Gastrocnemius medialis (tissue), 4 donors: ENCODE data around the gene PRORP. TPM values are rescaled to one million over a fixed set of nuclear protein-coding genes. Genes with fewer than 3 reads are reported as not detected.

Source experiments
- ATAC-seq, 2 donors: fragments of 150-250 bp; one replicate each; pipeline ENCODE4 v1.9.1; 2016
- DNase-seq, 2 donors: peaks; one replicate each; pipeline ENCODE4 v3.0.0-alpha.2; 2019
- H3K27ac ChIP-seq, 4 donors: fragments of 200-600 bp; sonication (generic); 1 replicate in 1 of 4; 2 replicates in 3 of 4; pipeline ENCODE4 v1.5.1; 2016 to 2018; ENCODE audit warnings: mild to moderate bottlenecking in 2 of 4, moderate library complexity in 1 of 4
- H3K27me3 ChIP-seq, 3 donors: fragments of 200-600 bp; sonication (generic) in 2 of 3; 1 replicate in 1 of 3; 2 replicates in 2 of 3; pipeline versions ENCODE4 v1.5.1 to v1.6.0; 2016 to 2019; ENCODE audit warnings: mild to moderate bottlenecking in 1 of 3, moderate library complexity in 1 of 3
- H3K36me3 ChIP-seq, 2 donors: fragments of 200-600 bp; sonication (generic) in 1 of 2; one replicate each; pipeline ENCODE4 v1.5.1; 2017 to 2018
- H3K4me1 ChIP-seq, 2 donors: fragments of 200-600 bp; sonication (generic) in 1 of 2; one replicate each; pipeline ENCODE4 v1.5.1; 2016 to 2017; ENCODE audit warnings: mild to moderate bottlenecking in 2 of 2
- H3K4me3 ChIP-seq, 4 donors: fragments of 200-600 bp; sonication (generic) in 3 of 4; 1 replicate in 1 of 4; 2 replicates in 3 of 4; pipeline ENCODE4 v1.5.1; 2016 to 2019; ENCODE audit warnings: mild to moderate bottlenecking in 2 of 4
- H3K9me3 ChIP-seq, 3 donors: fragments of 200-600 bp; sonication (generic) in 2 of 3; 1 replicate in 1 of 3; 2 replicates in 2 of 3; pipeline ENCODE4 v1.5.1; 2016 to 2019
- POLR2A ChIP-seq, 2 donors: fragments of 450-650 bp; IDR thresholded peaks; one replicate each; pipeline ENCODE4 v1.6.1; 2017; ENCODE audit warnings: antibody characterized with exemption in 2 of 2, mild to moderate bottlenecking in 2 of 2, moderate library complexity in 2 of 2
- in situ Hi-C, 4 donors: fragments of 200-750 bp; cut with MboI; loops; one replicate each; pipeline versions ENCODE4 v1.15.0 to v1.8.0; 2017; ENCODE audit warnings: low sequenced_read_pairs in 4 of 4
- intact Hi-C: fragments of 100-400 bp; cut with DNase I; formaldehyde crosslinking; loops from one replicate; pipeline ENCODE4 v1.15.1; 2023; ENCODE audit warnings: low total_unique reads
- total RNA-seq, 4 donors: library from RNA; depleted of rRNA; stranded (reverse); fragments of >200 nt; gene quantifications; one replicate each; pipeline versions ENCODE4 v1.1.0 to v1.2.3, GENCODE V29; 2016
- TF ChIP-seq, protein P1 (sequence below), 5 experiments: fragments of 450-650 bp in 3 of 5; fragments of 200-600 bp in 2 of 5; sonication (generic) in 2 of 5; IDR thresholded peaks in 4 of 5; conservative IDR thresholded peaks in 1 of 5; 1 replicate in 4 of 5; 2 replicates in 1 of 5; pipeline ENCODE4 v1.5.1; 2016 to 2019; ENCODE audit warnings: antibody characterized with exemption in 5 of 5, mild to moderate bottlenecking in 3 of 5, moderate library complexity in 3 of 5

The PRORP gene
- total RNA-seq, 4 donors from 2014 or later = 14.8 to 21.8 (median 20.0) TPM

DNA sequence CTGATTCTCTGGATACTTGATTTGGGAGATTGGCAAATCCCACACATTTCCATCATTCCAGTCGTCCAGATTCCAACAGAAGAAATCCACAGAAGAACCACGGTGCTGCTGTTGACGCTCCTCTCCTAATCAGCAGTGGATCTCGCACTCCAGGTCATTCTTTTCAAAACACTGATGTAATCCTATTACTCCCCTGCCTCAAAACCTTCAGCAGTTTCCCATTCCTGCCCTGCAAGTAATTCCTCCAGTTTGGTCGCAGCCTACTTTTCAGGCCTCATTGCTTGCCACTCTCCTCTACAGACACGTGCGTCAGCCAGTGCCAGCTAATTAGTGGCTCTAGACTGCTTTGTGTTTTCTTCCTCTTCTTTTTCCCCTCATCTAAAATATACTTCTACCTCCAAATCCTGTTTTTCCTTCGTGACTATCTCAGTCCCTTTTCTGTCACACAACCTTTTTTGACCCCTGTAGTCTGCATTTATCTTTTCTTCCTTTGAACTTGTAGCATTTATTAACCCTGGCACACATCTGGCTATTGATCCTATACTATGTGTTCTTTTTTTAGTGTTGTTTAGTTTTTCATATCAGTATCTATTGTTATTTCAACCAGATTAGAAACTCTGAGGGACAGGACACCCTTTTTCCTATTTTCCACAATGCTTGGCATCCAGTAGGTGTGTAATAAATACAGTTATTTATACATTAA lies 36.8 kb downstream of the PRORP start:
- H3K4me3 ChIP-seq = no peak overlapping the region
- in situ Hi-C loops (no loop called here), intact Hi-C loops (no loop called here)
- H3K9me3 ChIP-seq = no peaks in the 10 kb centered on the region
- no peak overlapping the region for H3K27ac ChIP-seq
- no peak for ATAC-seq
- no peak for TF ChIP-seq POLR2A (IDR thresholded peaks at IDR 0.05)
- TF ChIP-seq, protein P1, sequence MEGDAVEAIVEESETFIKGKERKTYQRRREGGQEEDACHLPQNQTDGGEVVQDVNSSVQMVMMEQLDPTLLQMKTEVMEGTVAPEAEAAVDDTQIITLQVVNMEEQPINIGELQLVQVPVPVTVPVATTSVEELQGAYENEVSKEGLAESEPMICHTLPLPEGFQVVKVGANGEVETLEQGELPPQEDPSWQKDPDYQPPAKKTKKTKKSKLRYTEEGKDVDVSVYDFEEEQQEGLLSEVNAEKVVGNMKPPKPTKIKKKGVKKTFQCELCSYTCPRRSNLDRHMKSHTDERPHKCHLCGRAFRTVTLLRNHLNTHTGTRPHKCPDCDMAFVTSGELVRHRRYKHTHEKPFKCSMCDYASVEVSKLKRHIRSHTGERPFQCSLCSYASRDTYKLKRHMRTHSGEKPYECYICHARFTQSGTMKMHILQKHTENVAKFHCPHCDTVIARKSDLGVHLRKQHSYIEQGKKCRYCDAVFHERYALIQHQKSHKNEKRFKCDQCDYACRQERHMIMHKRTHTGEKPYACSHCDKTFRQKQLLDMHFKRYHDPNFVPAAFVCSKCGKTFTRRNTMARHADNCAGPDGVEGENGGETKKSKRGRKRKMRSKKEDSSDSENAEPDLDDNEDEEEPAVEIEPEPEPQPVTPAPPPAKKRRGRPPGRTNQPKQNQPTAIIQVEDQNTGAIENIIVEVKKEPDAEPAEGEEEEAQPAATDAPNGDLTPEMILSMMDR (IDR thresholded peaks at IDR 0.05 in 4 of 5, conservative IDR thresholded peaks at IDR 0.05 in 1 of 5) = no peak
- no peaks in the 10 kb centered on the region for H3K36me3 ChIP-seq
- no peaks in the 10 kb centered on the region for H3K27me3 ChIP-seq
- DNase-seq = no peak
- H3K4me1 ChIP-seq = peaks cover 0 to 4% of the 10 kb centered on the region in 2 donors

DNA sequence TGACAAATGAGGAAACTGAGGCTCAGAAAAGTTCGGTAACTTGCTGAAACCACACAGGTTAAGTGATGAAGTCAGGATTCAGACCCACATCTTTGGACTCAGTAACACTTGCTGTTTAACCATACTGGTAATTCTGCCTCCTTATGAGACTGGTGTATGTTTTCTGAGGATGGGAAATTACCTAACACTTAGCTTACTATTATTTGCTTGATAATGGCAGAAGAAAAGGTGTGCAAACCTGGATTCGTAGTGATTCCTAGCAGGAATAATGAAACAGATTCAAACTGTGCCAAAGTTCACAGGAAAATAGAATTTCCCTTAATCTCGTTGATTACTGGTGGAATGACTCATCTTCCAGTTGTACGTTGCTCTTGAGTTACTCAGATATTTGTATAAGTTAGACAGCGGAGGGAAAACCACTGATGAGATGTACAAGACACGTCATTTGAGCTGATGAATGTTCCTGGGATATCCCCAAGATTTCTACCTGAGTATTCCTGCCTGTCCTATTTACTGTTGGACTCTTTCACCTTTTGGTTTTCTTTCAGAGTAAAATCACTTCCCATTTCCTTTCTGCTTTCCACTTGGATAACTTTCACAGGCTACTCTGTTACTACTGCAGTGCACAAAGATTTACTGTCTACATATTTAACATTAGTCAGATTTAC lies 37.5 kb downstream of the PRORP start:
- Histone ChIP-seq H3K9me3 (no peaks in the 10 kb centered on the region), H3K27me3 (no peaks in the 10 kb centered on the region), H3K27ac (no peak overlapping the region), H3K36me3 (no peaks in the 10 kb centered on the region), H3K4me3 (no peak overlapping the region), H3K4me1 (peaks cover 0 to 4% of the 10 kb centered on the region in 2 donors)
- DNase-seq (no peak), ATAC-seq (no peak)
- intact Hi-C loops = no loop called here
- in situ Hi-C loops = no loop called here
- no peak for TF ChIP-seq POLR2A (IDR thresholded peaks at IDR 0.05)
- TF ChIP-seq, protein P1 (IDR thresholded peaks at IDR 0.05 in 4 of 5, conservative IDR thresholded peaks at IDR 0.05 in 1 of 5) = no peak

- in situ Hi-C loops = no loop called here
- Histone ChIP-seq H3K27me3 (no peaks in the 10 kb centered on the region), H3K4me3 (no peak overlapping the region), H3K9me3 (no peaks in the 10 kb centered on the region), H3K4me1 (no peaks in the 10 kb centered on the region), H3K36me3 (no peaks in the 10 kb centered on the region), H3K27ac (no peak overlapping the region)
- ATAC-seq (no peak), DNase-seq (no peak)
- intact Hi-C loops = no loop called here
- no peak for TF ChIP-seq POLR2A (IDR thresholded peaks at IDR 0.05)
- TF ChIP-seq, protein P1 (IDR thresholded peaks at IDR 0.05 in 4 of 5, conservative IDR thresholded peaks at IDR 0.05 in 1 of 5) = no peak
Measured at GRCh38 chr14:35161231-35161630, 38.9 kb downstream of the PRORP start.

DNA sequence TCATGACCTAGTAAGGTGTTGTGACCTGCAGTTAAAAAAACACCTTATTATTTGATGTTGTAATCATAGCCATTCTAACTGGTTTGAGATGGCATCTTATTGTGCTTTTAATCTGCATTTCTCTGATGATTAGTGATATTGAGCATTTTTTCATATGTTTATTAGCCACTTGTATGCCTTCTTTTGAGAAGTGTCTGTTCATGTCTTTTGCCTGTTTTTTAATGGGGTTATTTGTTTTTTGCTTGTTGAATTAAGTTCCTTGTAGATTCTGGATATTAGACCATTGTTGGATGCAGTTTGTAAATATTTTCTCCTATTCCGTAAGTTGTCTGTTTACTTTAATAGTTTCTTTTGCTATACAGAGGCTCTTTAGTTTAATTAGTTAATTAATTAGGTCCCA lies 41.0 kb downstream of the PRORP start:
- intact Hi-C loops (no loop called here), in situ Hi-C loops (no loop called here)
- Histone ChIP-seq H3K36me3 (no peaks in the 10 kb centered on the region), H3K27ac (no peak overlapping the region), H3K4me3 (no peak overlapping the region), H3K27me3 (no peaks in the 10 kb centered on the region), H3K4me1 (no peaks in the 10 kb centered on the region), H3K9me3 (no peaks in the 10 kb centered on the region)
- ATAC-seq = no peak
- TF ChIP-seq, protein P1 (IDR thresholded peaks at IDR 0.05 in 4 of 5, conservative IDR thresholded peaks at IDR 0.05 in 1 of 5) = no peak
- TF ChIP-seq POLR2A (IDR thresholded peaks at IDR 0.05) = no peak
- DNase-seq = no peak
